ENCODE data around the gene SRC. TPM values are rescaled to one million over a fixed set of nuclear protein-coding genes. Genes with fewer than 3 reads are reported as not detected.
A peak's percentile ranks its signal among the peaks of the same experiment; 100 is the strongest.

Gene SRC
- total RNA-seq, 2 donors from 2014 or later: 61.2 to 149 TPM

- peaks cover 2% of the 10 kb centered on the region for H3K4me1 ChIP-seq (replicated peaks)
- WGBS: 82% methylated on average over 11 of the region's 11 CpGs
- intact Hi-C loops (cut with DNase I): no loop called here
- TF ChIP-seq POLR2AphosphoS5 (IDR thresholded peaks at IDR 0.05): no peak
- TF ChIP-seq CTCF (IDR thresholded peaks at IDR 0.05): no peak
- TF ChIP-seq POLR2A (IDR thresholded peaks at IDR 0.05): no peak
- no peak overlapping the region for H3K4me3 ChIP-seq
- peaks cover 0 to 2% of the 10 kb centered on the region in 2 donors for H3K36me3 ChIP-seq
- no peaks in the 10 kb centered on the region for H3K27me3 ChIP-seq (replicated peaks; ENCODE audit: insufficient read depth)
- no peak for DNase-seq (ENCODE audit: low spot score)
- H3K9me3 ChIP-seq: no peaks in the 10 kb centered on the region
- H3K27ac ChIP-seq: no peak overlapping the region
These were observed 59.5 kb downstream of the SRC start for GRCh38 chr20:37405351-37405897.

GRCh38 chr20:37406010-37406998 is 60.4 kb downstream of the SRC start:
- DNase-seq (ENCODE audit: low spot score): no peak
- 13% methylated on average over 49 of the region's 49 CpGs for WGBS
- H3K4me1 ChIP-seq (replicated peaks): peaks cover 2% of the 10 kb centered on the region
- H3K9me3 ChIP-seq: no peaks in the 10 kb centered on the region
- TF ChIP-seq POLR2A (IDR thresholded peaks at IDR 0.05): peak; percentile 13
- no peak for TF ChIP-seq POLR2AphosphoS5 (IDR thresholded peaks at IDR 0.05)
- H3K36me3 ChIP-seq: peaks cover 0 to 2% of the 10 kb centered on the region in 2 donors
- H3K27ac ChIP-seq: no peak overlapping the region
- intact Hi-C loops (cut with DNase I): no loop called here
- H3K4me3 ChIP-seq: peak overlapping the region in 1 of 2 donors; percentile 20
- no peaks in the 10 kb centered on the region for H3K27me3 ChIP-seq (replicated peaks; ENCODE audit: insufficient read depth)

- Histone ChIP-seq H3K9me3 (no peaks in the 10 kb centered on the region), H3K4me1 (replicated peaks) (peaks cover 2% of the 10 kb centered on the region), H3K27me3 (replicated peaks; ENCODE audit: insufficient read depth) (no peaks in the 10 kb centered on the region), H3K27ac (no peak overlapping the region), H3K36me3 (peaks cover 0 to 2% of the 10 kb centered on the region in 2 donors), H3K4me3 (peak overlapping the region in 1 of 2 donors; percentile 20)
- TF ChIP-seq CTCF (IDR thresholded peaks at IDR 0.05) (no peak), POLR2AphosphoS5 (IDR thresholded peaks at IDR 0.05) (no peak), POLR2A (IDR thresholded peaks at IDR 0.05) (no peak)
- 35% methylated on average over 7 of the region's 7 CpGs for WGBS
- DNase-seq (ENCODE audit: low spot score): no peak
- intact Hi-C loops (cut with DNase I): no loop called here
These were observed 61.2 kb downstream of the SRC start for GRCh38 chr20:37407019-37407566.

- 25% methylated on average over 14 of the region's 14 CpGs for WGBS
- no peaks in the 10 kb centered on the region for H3K27me3 ChIP-seq (replicated peaks; ENCODE audit: insufficient read depth)
- no peak for TF ChIP-seq POLR2AphosphoS5 (IDR thresholded peaks at IDR 0.05)
- no peak for TF ChIP-seq POLR2A (IDR thresholded peaks at IDR 0.05)
- TF ChIP-seq CTCF (IDR thresholded peaks at IDR 0.05): no peak
- peaks cover 2% of the 10 kb centered on the region for H3K4me1 ChIP-seq (replicated peaks)
- H3K9me3 ChIP-seq: no peaks in the 10 kb centered on the region
- H3K36me3 ChIP-seq: peaks cover 0 to 1% of the 10 kb centered on the region in 2 donors
- no peak for DNase-seq (ENCODE audit: low spot score)
- intact Hi-C loops (cut with DNase I): no loop called here
- H3K27ac ChIP-seq: no peak overlapping the region
- no peak overlapping the region for H3K4me3 ChIP-seq
These were observed 61.6 kb downstream of the SRC start for GRCh38 chr20:37407573-37408002.

Data from prostate gland (tissue), 2 donors.